Measurements from ENCODE around the gene PAIP2.

DNA sequence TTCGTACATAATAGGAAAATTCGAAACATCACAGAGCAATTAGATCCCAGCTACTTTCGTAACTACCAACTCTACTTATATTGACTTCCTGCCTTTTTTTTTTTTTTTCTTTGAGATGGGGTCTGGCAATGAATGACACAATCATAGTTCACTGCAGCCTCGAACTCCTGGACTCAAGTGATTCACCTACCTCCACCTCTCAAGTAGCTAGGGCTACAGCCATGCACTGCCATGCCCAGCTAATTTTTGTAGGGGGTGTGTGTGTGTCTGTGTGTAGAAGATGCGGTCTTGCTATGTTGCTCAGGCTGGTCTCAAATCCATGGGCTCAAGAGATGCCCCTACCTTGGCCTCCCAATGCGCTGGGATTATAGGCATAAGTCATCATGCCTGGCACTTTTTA lies 5.8 kb upstream of the PAIP2 start:
- no peak for TF ChIP-seq EP300 (IDR thresholded peaks at IDR 0.05; ENCODE audit: low read depth)
- TF ChIP-seq, protein P1, sequence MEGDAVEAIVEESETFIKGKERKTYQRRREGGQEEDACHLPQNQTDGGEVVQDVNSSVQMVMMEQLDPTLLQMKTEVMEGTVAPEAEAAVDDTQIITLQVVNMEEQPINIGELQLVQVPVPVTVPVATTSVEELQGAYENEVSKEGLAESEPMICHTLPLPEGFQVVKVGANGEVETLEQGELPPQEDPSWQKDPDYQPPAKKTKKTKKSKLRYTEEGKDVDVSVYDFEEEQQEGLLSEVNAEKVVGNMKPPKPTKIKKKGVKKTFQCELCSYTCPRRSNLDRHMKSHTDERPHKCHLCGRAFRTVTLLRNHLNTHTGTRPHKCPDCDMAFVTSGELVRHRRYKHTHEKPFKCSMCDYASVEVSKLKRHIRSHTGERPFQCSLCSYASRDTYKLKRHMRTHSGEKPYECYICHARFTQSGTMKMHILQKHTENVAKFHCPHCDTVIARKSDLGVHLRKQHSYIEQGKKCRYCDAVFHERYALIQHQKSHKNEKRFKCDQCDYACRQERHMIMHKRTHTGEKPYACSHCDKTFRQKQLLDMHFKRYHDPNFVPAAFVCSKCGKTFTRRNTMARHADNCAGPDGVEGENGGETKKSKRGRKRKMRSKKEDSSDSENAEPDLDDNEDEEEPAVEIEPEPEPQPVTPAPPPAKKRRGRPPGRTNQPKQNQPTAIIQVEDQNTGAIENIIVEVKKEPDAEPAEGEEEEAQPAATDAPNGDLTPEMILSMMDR (IDR thresholded peaks at IDR 0.05), result no peak

Data from transverse colon (tissue), 3 donors.